Measurements from ENCODE around the gene SIGLEC5.

Gene SIGLEC5

GRCh38 chr19:51598159-51598915, 31.9 kb downstream of the SIGLEC5 start:
- no peak for TF ChIP-seq CTCF (IDR thresholded peaks at IDR 0.05; ENCODE audit: low read depth, low read length, missing control alignments)
- no peak overlapping the region for H3K4me3 ChIP-seq (ENCODE audit: low read depth, low read length)
- in situ Hi-C loops (cut with HindIII; ENCODE audit: low sequenced_read_pairs), result loop anchor here (5.0 kb wide), 1 partner anchor 46 kb away; no protein-coding TSS in a partner anchor
- DNase-seq (ENCODE audit: low read depth), result no peak

GRCh38 chr19:51595190-51596175, 34.7 kb downstream of the SIGLEC5 start:
- no peak for DNase-seq (ENCODE audit: low read depth)
- H3K4me3 ChIP-seq (ENCODE audit: low read depth, low read length), result no peak overlapping the region
- TF ChIP-seq CTCF (IDR thresholded peaks at IDR 0.05; ENCODE audit: low read depth, low read length, missing control alignments), result no peak
- in situ Hi-C loops (cut with HindIII; ENCODE audit: low sequenced_read_pairs), result loop anchor here (5.0 kb wide), 1 partner anchor 43 kb away; no protein-coding TSS in a partner anchor

- in situ Hi-C loops (cut with HindIII; ENCODE audit: low sequenced_read_pairs), result loop anchor here (5.0 kb wide), 1 partner anchor 42 kb away; no protein-coding TSS in a partner anchor
- TF ChIP-seq CTCF (IDR thresholded peaks at IDR 0.05; ENCODE audit: low read depth, low read length, missing control alignments), result no peak
- H3K4me3 ChIP-seq (ENCODE audit: low read depth, low read length), result peak overlapping the region; percentile 59
Observed at GRCh38 chr19:51594774-51595109, 35.5 kb downstream of the SIGLEC5 start.

GRCh38 chr19:51593969-51594773, 36.0 kb downstream of the SIGLEC5 start:
- peak overlapping the region; percentile 59 for H3K4me3 ChIP-seq (ENCODE audit: low read depth, low read length)
- DNase-seq (ENCODE audit: low read depth), result peak; percentile 93
- no peak for TF ChIP-seq CTCF (IDR thresholded peaks at IDR 0.05; ENCODE audit: low read depth, low read length, missing control alignments)
- in situ Hi-C loops (cut with HindIII; ENCODE audit: low sequenced_read_pairs), result no loop called here

More at GRCh38 chr19:51594774-51595109, 35.5 kb downstream of the SIGLEC5 start:
- DNase-seq (ENCODE audit: low read depth), result no peak

- H3K4me3 ChIP-seq (ENCODE audit: low read depth, low read length), result peak overlapping the region; percentile 59
- no peak for TF ChIP-seq CTCF (IDR thresholded peaks at IDR 0.05; ENCODE audit: low read depth, low read length, missing control alignments)
- no peak for DNase-seq (ENCODE audit: low read depth)
- in situ Hi-C loops (cut with HindIII; ENCODE audit: low sequenced_read_pairs), result no loop called here
Observed at GRCh38 chr19:51593138-51593890, 36.9 kb downstream of the SIGLEC5 start.
